SK-N-MC (cell line): ENCODE results near the gene CCL7.

Source experiments
- DNase-seq: peaks from one replicate; pipeline ENCODE4 v3.0.0-alpha.2; 2011; ENCODE audit warnings: low read depth, low spot score
- H3K27ac ChIP-seq: fragments of 200-600 bp; sonication (generic); 2 replicates; pipeline ENCODE4 v1.5.1; 2016; ENCODE audit warnings: mixed run types
- H3K36me3 ChIP-seq: fragments of 200-600 bp; sonication (generic); 2 replicates; pipeline ENCODE4 v1.6.1; 2017; ENCODE audit warnings: antibody characterized with exemption, low read length, mixed read lengths; ENCODE audit not compliant: insufficient read depth
- H3K4me3 ChIP-seq: fragments of 200-600 bp; sonication (generic); 2 replicates; pipeline ENCODE4 v1.5.1; 2016
- H3K9ac ChIP-seq: fragments of 200-600 bp; sonication (generic); 2 replicates; pipeline ENCODE4 v1.8.0; 2017; ENCODE audit warnings: mixed run types, mixed read lengths; ENCODE audit not compliant: insufficient read length
- H3K9me3 ChIP-seq: fragments of 200-600 bp; sonication (generic); 2 replicates; pipeline ENCODE4 v1.6.1; 2017; ENCODE audit warnings: low read depth, mild to moderate bottlenecking, antibody characterized with exemption, low read length, moderate library complexity, mixed read lengths
- EZH2 ChIP-seq: fragments of 200-600 bp; sonication (generic); IDR thresholded peaks from one replicate; pipeline ENCODE4 v1.6.1; 2017; ENCODE audit warnings: antibody characterized with exemption
- FOXP2 ChIP-seq: optimal IDR thresholded peaks from 2 replicates; pipeline ENCODE3; 2011; ENCODE audit warnings: mild to moderate bottlenecking, moderate library complexity; ENCODE audit not compliant: insufficient read depth; ENCODE audit errors: extremely low read length, control extremely low read depth
- POLR2AphosphoS5 ChIP-seq: IDR thresholded peaks from 2 replicates; pipeline ENCODE4 v1.6.1; 2012; ENCODE audit warnings: mild to moderate bottlenecking, low read depth, low read length, borderline replicate concordance

CCL7 gene

GRCh38 chr17:34252444-34253138 is 17.4 kb upstream of the CCL7 start:
- no peaks in the 10 kb centered on the region for H3K36me3 ChIP-seq
- H3K4me3 ChIP-seq: no peak overlapping the region
- H3K27ac ChIP-seq: no peak overlapping the region
- H3K9me3 ChIP-seq: no peaks in the 10 kb centered on the region
- TF ChIP-seq FOXP2 (no peak), POLR2AphosphoS5 (no peak), EZH2 (no peak)
- no peak for DNase-seq
- H3K9ac ChIP-seq: no peak overlapping the region

DNA sequence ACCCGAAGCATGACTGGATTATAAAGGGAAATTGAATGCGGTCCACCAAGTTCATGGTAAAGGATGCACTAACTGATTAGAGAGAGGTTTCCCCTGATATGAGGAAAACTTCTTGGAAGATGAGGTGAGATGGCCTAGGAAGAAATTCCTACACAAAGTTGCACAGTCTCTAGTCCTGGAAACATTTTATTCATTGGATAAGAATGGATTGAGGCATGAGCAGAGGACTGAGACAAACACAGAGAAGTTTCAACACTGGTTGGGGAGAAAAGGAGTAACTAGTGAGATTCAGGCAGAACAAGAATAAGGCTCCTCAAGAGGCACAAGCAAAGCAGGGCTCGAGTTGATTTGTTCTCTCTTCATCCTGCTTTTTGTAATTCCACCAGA is 16.9 kb upstream of the CCL7 start:
- DNase-seq: no peak
- H3K27ac ChIP-seq: no peak overlapping the region
- H3K9ac ChIP-seq: no peak overlapping the region
- no peaks in the 10 kb centered on the region for H3K9me3 ChIP-seq
- H3K4me3 ChIP-seq: no peak overlapping the region
- TF ChIP-seq POLR2AphosphoS5: no peak
- no peak for TF ChIP-seq FOXP2
- no peak for TF ChIP-seq EZH2
- no peaks in the 10 kb centered on the region for H3K36me3 ChIP-seq

GRCh38 chr17:34254146-34254545 is 15.9 kb upstream of the CCL7 start:
- DNase-seq: no peak
- Histone ChIP-seq H3K27ac (no peak overlapping the region), H3K4me3 (no peak overlapping the region), H3K9me3 (no peaks in the 10 kb centered on the region), H3K9ac (no peak overlapping the region), H3K36me3 (no peaks in the 10 kb centered on the region)
- no peak for TF ChIP-seq POLR2AphosphoS5
- TF ChIP-seq FOXP2: no peak
- TF ChIP-seq EZH2: no peak

- no peak for DNase-seq
- no peak for TF ChIP-seq FOXP2
- no peak for TF ChIP-seq EZH2
- no peak for TF ChIP-seq POLR2AphosphoS5
- H3K4me3 ChIP-seq: peak within 1 kb of the TSS; percentile 67
- H3K9me3 ChIP-seq: no peaks in the 10 kb centered on the region
- no peak within 1 kb of the TSS for H3K9ac ChIP-seq
- H3K36me3 ChIP-seq: no peaks in the 10 kb centered on the region
- no peak within 1 kb of the TSS for H3K27ac ChIP-seq
Measured at GRCh38 chr17:34254651-34255380, 15.2 kb upstream of the CCL7 start, which contains the start of gene CCL2. Gene CCL2, plus strand, starts transcription at chr17:34255285. Its CDS starts 65 bp downstream, at chr17:34255350.

DNA sequence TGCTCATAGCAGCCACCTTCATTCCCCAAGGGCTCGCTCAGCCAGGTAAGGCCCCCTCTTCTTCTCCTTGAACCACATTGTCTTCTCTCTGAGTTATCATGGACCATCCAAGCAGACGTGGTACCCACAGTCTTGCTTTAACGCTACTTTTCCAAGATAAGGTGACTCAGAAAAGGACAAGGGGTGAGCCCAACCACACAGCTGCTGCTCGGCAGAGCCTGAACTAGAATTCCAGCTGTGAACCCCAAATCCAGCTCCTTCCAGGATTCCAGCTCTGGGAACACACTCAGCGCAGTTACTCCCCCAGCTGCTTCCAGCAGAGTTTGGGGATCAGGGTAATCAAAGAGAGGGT is 14.7 kb upstream of the CCL7 start:
- Histone ChIP-seq H3K36me3 (no peaks in the 10 kb centered on the region), H3K4me3 (peak overlapping the region; percentile 67), H3K9ac (no peak overlapping the region), H3K27ac (no peak overlapping the region), H3K9me3 (no peaks in the 10 kb centered on the region)
- DNase-seq: no peak
- TF ChIP-seq POLR2AphosphoS5 (no peak), EZH2 (no peak), FOXP2 (no peak)

DNA sequence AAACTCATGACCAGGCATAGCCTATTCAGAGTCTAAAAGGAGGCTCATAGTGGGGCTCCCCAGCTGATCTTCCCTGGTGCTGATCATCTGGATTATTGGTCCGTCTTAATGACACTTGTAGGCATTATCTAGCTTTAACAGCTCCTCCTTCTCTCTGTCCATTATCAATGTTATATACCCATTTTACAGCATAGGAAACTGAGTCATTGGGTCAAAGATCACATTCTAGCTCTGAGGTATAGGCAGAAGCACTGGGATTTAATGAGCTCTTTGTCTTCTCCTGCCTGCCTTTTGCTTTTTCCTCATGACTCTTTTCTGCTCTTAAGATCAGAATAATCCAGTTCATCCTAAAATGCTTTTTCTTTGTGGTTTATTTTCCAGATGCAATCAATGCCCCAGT is 14.2 kb upstream of the CCL7 start:
- Histone ChIP-seq H3K9ac (no peak overlapping the region), H3K36me3 (no peaks in the 10 kb centered on the region), H3K4me3 (no peak overlapping the region), H3K9me3 (no peaks in the 10 kb centered on the region), H3K27ac (no peak overlapping the region)
- DNase-seq: no peak
- TF ChIP-seq EZH2 (no peak), FOXP2 (no peak), POLR2AphosphoS5 (no peak)

GRCh38 chr17:34257299-34257985 is 12.6 kb upstream of the CCL7 start:
- Histone ChIP-seq H3K27ac (no peak overlapping the region), H3K9ac (no peak overlapping the region), H3K9me3 (no peaks in the 10 kb centered on the region), H3K4me3 (no peak overlapping the region), H3K36me3 (no peaks in the 10 kb centered on the region)
- TF ChIP-seq POLR2AphosphoS5: no peak
- no peak for DNase-seq

DNA sequence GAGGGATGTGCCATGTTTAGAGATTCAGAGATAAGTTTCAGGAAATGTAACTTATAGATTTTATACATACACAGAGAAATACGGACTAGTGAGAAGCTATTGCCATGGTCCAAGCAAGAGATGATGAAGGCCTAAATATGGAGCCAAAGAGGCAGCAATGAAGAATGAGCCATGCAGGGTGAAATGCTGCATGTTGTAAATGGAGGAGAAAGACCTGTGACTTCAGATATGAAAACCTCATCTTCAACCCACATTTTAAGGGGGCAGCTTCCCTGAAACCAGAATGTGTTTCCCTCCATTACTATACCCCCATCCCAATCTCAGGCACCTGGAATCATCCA is 12.1 kb upstream of the CCL7 start:
- Histone ChIP-seq H3K36me3 (no peaks in the 10 kb centered on the region), H3K4me3 (no peak overlapping the region), H3K27ac (no peak overlapping the region), H3K9me3 (no peaks in the 10 kb centered on the region), H3K9ac (no peak overlapping the region)
- TF ChIP-seq FOXP2 (no peak), POLR2AphosphoS5 (no peak), EZH2 (no peak)
- DNase-seq: no peak
